H9 (cell line): ENCODE results near the gene LOXHD1. TPM values are rescaled to one million over a fixed set of nuclear protein-coding genes. Genes with fewer than 3 reads are reported as not detected.

Experiments used
- DNase-seq: peaks from one replicate; pipeline ENCODE4 v3.0.0-alpha.2; 2017
- H2AFZ ChIP-seq: one replicate; pipeline ENCODE4 v1.6.1; 2013; ENCODE audit warnings: mild to moderate bottlenecking, low read length, control low read depth, moderate library complexity
- H2AK5ac ChIP-seq: 2 replicates; pipeline ENCODE4 v1.6.1; 2013; ENCODE audit warnings: low read length, control low read depth, mixed read lengths; ENCODE audit not compliant: insufficient read length
- H2BK120ac ChIP-seq: one replicate; pipeline ENCODE4 v1.6.1; 2013; ENCODE audit warnings: low read depth, mild to moderate bottlenecking, low read length, control low read depth, inconsistent platforms; ENCODE audit not compliant: poor library complexity, severe bottlenecking
- H2BK12ac ChIP-seq: 2 replicates; pipeline ENCODE4 v1.6.1; 2013; ENCODE audit warnings: low read length, control low read depth, mixed read lengths, low read depth; ENCODE audit not compliant: insufficient read length
- H2BK15ac ChIP-seq: 2 replicates; pipeline ENCODE4 v1.6.1; 2013; ENCODE audit warnings: low read depth, low read length, control low read depth
- H2BK20ac ChIP-seq: one replicate; pipeline ENCODE4 v1.6.1; 2013; ENCODE audit warnings: low read depth, mild to moderate bottlenecking, low read length, control low read depth, inconsistent platforms; ENCODE audit not compliant: poor library complexity, severe bottlenecking
- H2BK5ac ChIP-seq: 2 replicates; pipeline ENCODE4 v1.6.1; 2013; ENCODE audit warnings: low read length, control low read depth, mixed read lengths; ENCODE audit not compliant: insufficient read length
- H3K14ac ChIP-seq: 2 replicates; pipeline ENCODE4 v1.6.1; 2013; ENCODE audit warnings: low read length, control low read depth; ENCODE audit not compliant: insufficient read depth
- H3K18ac ChIP-seq: 2 replicates; pipeline ENCODE4 v1.6.1; 2013; ENCODE audit warnings: low read depth, mild to moderate bottlenecking, mixed read lengths, low read length, control low read depth; ENCODE audit not compliant: insufficient read length
- H3K23ac ChIP-seq: 2 replicates; pipeline ENCODE4 v1.6.1; 2013; ENCODE audit warnings: low read length, control low read depth, mixed read lengths, low read depth; ENCODE audit not compliant: insufficient read length
- H3K23me2 ChIP-seq: 2 replicates; pipeline ENCODE4 v1.6.1; 2013; ENCODE audit warnings: low read depth, mild to moderate bottlenecking, mixed read lengths, low read length, control low read depth; ENCODE audit not compliant: insufficient read length, poor library complexity, severe bottlenecking
- H3K27ac ChIP-seq: 2 replicates; pipeline ENCODE4 v1.5.1; 2013; ENCODE audit warnings: low read length, control low read depth, mixed read lengths, low read depth; ENCODE audit not compliant: insufficient read length
- H3K27me3 ChIP-seq: 2 replicates; pipeline ENCODE4 v1.6.1; 2013; ENCODE audit warnings: low read length, control low read depth, inconsistent platforms; ENCODE audit not compliant: insufficient read depth
- H3K4ac ChIP-seq: 2 replicates; pipeline ENCODE4 v1.6.1; 2013; ENCODE audit warnings: low read depth, mild to moderate bottlenecking, control low read depth, inconsistent platforms, low read length, moderate library complexity
- H3K4me1 ChIP-seq: 2 replicates; pipeline ENCODE4 v1.6.1; 2013; ENCODE audit warnings: low read length, control low read depth, inconsistent platforms; ENCODE audit not compliant: insufficient read depth
- H3K4me2 ChIP-seq: 2 replicates; pipeline ENCODE4 v1.6.1; 2013; ENCODE audit warnings: low read length, control low read depth, mixed read lengths; ENCODE audit not compliant: insufficient read length, insufficient read depth
- H3K56ac ChIP-seq: 2 replicates; pipeline ENCODE4 v1.6.1; 2013; ENCODE audit warnings: low read depth, mild to moderate bottlenecking, mixed read lengths, low read length, control low read depth; ENCODE audit not compliant: insufficient read length
- H3K79me1 ChIP-seq: 2 replicates; pipeline ENCODE4 v1.6.1; 2013; ENCODE audit warnings: low read depth, mild to moderate bottlenecking, moderate library complexity, low read length, control low read depth, inconsistent platforms; ENCODE audit not compliant: insufficient read depth, poor library complexity, severe bottlenecking
- H3K79me2 ChIP-seq: 2 replicates; pipeline ENCODE4 v1.6.1; 2013; ENCODE audit warnings: low read length, control low read depth, inconsistent platforms; ENCODE audit not compliant: insufficient read depth
- H3K9ac ChIP-seq: 2 replicates; pipeline ENCODE4 v1.6.1; 2013; ENCODE audit warnings: low read length, control low read depth, mixed read lengths; ENCODE audit not compliant: insufficient read length; ENCODE audit errors: extremely low read depth
- H3K9me3 ChIP-seq: one replicate; pipeline ENCODE4 v1.6.1; 2013; ENCODE audit warnings: low read depth, low read length, inconsistent platforms; ENCODE audit not compliant: control insufficient read depth
- H3T11ph ChIP-seq: one replicate; pipeline ENCODE4 v1.6.1; 2013; ENCODE audit warnings: mild to moderate bottlenecking, low read length, control low read depth, inconsistent platforms
- H4K20me1 ChIP-seq: one replicate; pipeline ENCODE4 v1.6.1; 2013; ENCODE audit not compliant: control insufficient read depth, insufficient read length, insufficient read depth
- H4K5ac ChIP-seq: 2 replicates; pipeline ENCODE4 v1.6.1; 2013; ENCODE audit warnings: low read depth, mild to moderate bottlenecking, mixed read lengths, low read length, control low read depth; ENCODE audit not compliant: insufficient read length
- H4K8ac ChIP-seq: replicated peaks from 2 replicates; pipeline ENCODE4 v1.6.1; 2013; ENCODE audit warnings: low read length, control low read depth, mixed read lengths, low read depth; ENCODE audit not compliant: insufficient read length
- H4K91ac ChIP-seq: 2 replicates; pipeline ENCODE4 v1.6.1; 2013; ENCODE audit warnings: low read depth, mild to moderate bottlenecking, moderate library complexity, mixed read lengths, low read length, control low read depth; ENCODE audit not compliant: insufficient read length
- H3K27ac Mint-ChIP-seq, 3 experiments: 2 replicates in 2 of 3; 3 replicates in 1 of 3; pipeline ENCODE4 v1.8.0; 2020 to 2021; ENCODE audit warnings: mixed read lengths in 3 of 3, mild to moderate bottlenecking in 1 of 3, moderate library complexity in 1 of 3
- H3K27me3 Mint-ChIP-seq: 2 replicates; pipeline ENCODE4 v1.8.0; 2021; ENCODE audit warnings: low read depth, mild to moderate bottlenecking, moderate library complexity, mixed read lengths
- H3K36me3 Mint-ChIP-seq, 3 experiments: 2 replicates in 2 of 3; 3 replicates in 1 of 3; pipeline ENCODE4 v1.8.0; 2020 to 2021; ENCODE audit warnings: low read depth in 3 of 3, mixed read lengths in 3 of 3; ENCODE audit not compliant: insufficient read depth in 1 of 3
- H3K4me1 Mint-ChIP-seq, 2 experiments: 2 replicates each; pipeline ENCODE4 v1.8.0; 2020; ENCODE audit warnings: mixed read lengths in 2 of 2
- H3K4me3 Mint-ChIP-seq, 2 experiments: 2 replicates in 1 of 2; 3 replicates in 1 of 2; pipeline ENCODE4 v1.8.0; 2020 to 2021; ENCODE audit warnings: mild to moderate bottlenecking in 2 of 2, mixed read lengths in 2 of 2, moderate library complexity in 1 of 2
- H3K9me3 Mint-ChIP-seq, 2 experiments: 2 replicates in 1 of 2; 3 replicates in 1 of 2; pipeline ENCODE4 v1.8.0; 2020; ENCODE audit warnings: mild to moderate bottlenecking in 2 of 2, mixed read lengths in 2 of 2, moderate library complexity in 1 of 2
- CTCF ChIP-seq: fragments of 200-600 bp; sonication (generic); conservative IDR thresholded peaks from 3 replicates; pipeline ENCODE4 v1.8.0; 2021; ENCODE audit warnings: antibody characterized with exemption, mild to moderate bottlenecking
- WGBS: extraction: QIAGEN DNeasy Blood & Tissue Kit; methylation state at CpG from one replicate; pipeline ENCODE4 v1.1.7; 2013; ENCODE audit warnings: missing lambda C conversion rate, low lambda C conversion rate, mixed read lengths; ENCODE audit not compliant: insufficient read length; ENCODE audit errors: extremely low coverage; 5-methylcytosine and 5-hydroxymethylcytosine counted together
- total RNA-seq: library from RNA; stranded (reverse); gene quantifications from 2 replicates; pipeline ENCODE4 v1.2.1, GENCODE V29; 2021

The LOXHD1 gene
- total RNA-seq, 1 experiment from 2014 or later: 0.07 TPM

- Histone ChIP-seq H3K14ac (no peak overlapping the region; the same call in 1 of the 2 replicates), H4K8ac (no peak overlapping the region), H3K27me3 (no peaks in the 10 kb centered on the region), H2BK15ac (no peak overlapping the region), H3K23ac (no peak overlapping the region), H3K4me2 (no peak overlapping the region), H3K9ac (no peak overlapping the region), H2BK12ac (no peak overlapping the region), H3K9me3 (no peaks in the 10 kb centered on the region), H3K79me1 (no peaks in the 10 kb centered on the region), H2BK120ac (no peak overlapping the region), H3K18ac (no peak overlapping the region), H3K56ac (no peak overlapping the region), H2BK5ac (no peak overlapping the region), H3K4me1 (no peaks in the 10 kb centered on the region; the same call in 1 of the 2 replicates), H4K91ac (no peak overlapping the region), H3T11ph (no peak overlapping the region), H3K4ac (no peak overlapping the region), H3K23me2 (no peaks in the 10 kb centered on the region), H3K27ac (no peak overlapping the region), H3K79me2 (no peaks in the 10 kb centered on the region), H2AFZ (no peak overlapping the region), H2AK5ac (no peak overlapping the region), H4K20me1 (no peaks in the 10 kb centered on the region), H2BK20ac (no peak overlapping the region), H4K5ac (no peak overlapping the region)
- WGBS: no CpG with 5 or more reads among the region's 5 CpGs
- TF ChIP-seq CTCF: no peak
- Mint-ChIP-seq H3K27ac (no peak overlapping the region), H3K4me1 (peaks cover 14 to 17% of the 10 kb centered on the region in 2 experiments), H3K4me3 (no peak overlapping the region), H3K9me3 (no peaks in the 10 kb centered on the region), H3K36me3 (no peaks in the 10 kb centered on the region; a peak in 1 of 7 replicates), H3K27me3 (peaks cover 2% of the 10 kb centered on the region)
- DNase-seq: peak; percentile 73
Measured at GRCh38 chr18:46705521-46705920, 48.5 kb upstream of the LOXHD1 start.
